Measurements from ENCODE around the gene DIPK2A.

DIPK2A gene

GRCh38 chr3:143988306-143988705, 16.7 kb downstream of the DIPK2A start:
- DNase-seq (ENCODE audit: extremely low read depth, low read depth), result no peak
- TF ChIP-seq CTCF (IDR thresholded peaks at IDR 0.05; ENCODE audit: low read depth, low read length), result no peak

GRCh38 chr3:143989461-143989860, 17.8 kb downstream of the DIPK2A start:
- TF ChIP-seq CTCF (IDR thresholded peaks at IDR 0.05; ENCODE audit: low read depth, low read length), result no peak
- no peak for DNase-seq (ENCODE audit: extremely low read depth, low read depth)

- no peak for DNase-seq (ENCODE audit: extremely low read depth, low read depth)
- TF ChIP-seq CTCF (IDR thresholded peaks at IDR 0.05; ENCODE audit: low read depth, low read length), result no peak
Measured at GRCh38 chr3:143991713-143992112, 20.1 kb downstream of the DIPK2A start.

- DNase-seq (ENCODE audit: extremely low read depth, low read depth), result no peak
- no peak for TF ChIP-seq CTCF (IDR thresholded peaks at IDR 0.05; ENCODE audit: low read depth, low read length)
Measured at GRCh38 chr3:143998266-143998665, 26.6 kb downstream of the DIPK2A start.

GRCh38 chr3:144003051-144003450, 31.4 kb downstream of the DIPK2A start:
- no peak for TF ChIP-seq CTCF (IDR thresholded peaks at IDR 0.05; ENCODE audit: low read depth, low read length)
- no peak for DNase-seq (ENCODE audit: extremely low read depth, low read depth)

GRCh38 chr3:144010371-144010770, 38.7 kb downstream of the DIPK2A start:
- DNase-seq (ENCODE audit: extremely low read depth, low read depth), result no peak

GRCh38 chr3:144011251-144011799, 39.7 kb downstream of the DIPK2A start:
- DNase-seq (ENCODE audit: extremely low read depth, low read depth), result no peak
- TF ChIP-seq CTCF (IDR thresholded peaks at IDR 0.05; ENCODE audit: low read depth, low read length), result no peak

More at GRCh38 chr3:144010371-144010770, 38.7 kb downstream of the DIPK2A start:
- no peak for TF ChIP-seq CTCF (IDR thresholded peaks at IDR 0.05; ENCODE audit: low read depth, low read length)
